Activated CD8-positive, alpha-beta memory T cell treated with anti-CD3 and anti-CD28 coated beads for 4 hours (primary cell): ENCODE results near the gene PUM2.

Experiments
- DNase-seq, 2 donors: peaks; one replicate each; pipeline ENCODE4 v3.0.0-alpha.2; 2020; ENCODE audit warnings: low read depth in 2 of 2

The PUM2 gene

DNA sequence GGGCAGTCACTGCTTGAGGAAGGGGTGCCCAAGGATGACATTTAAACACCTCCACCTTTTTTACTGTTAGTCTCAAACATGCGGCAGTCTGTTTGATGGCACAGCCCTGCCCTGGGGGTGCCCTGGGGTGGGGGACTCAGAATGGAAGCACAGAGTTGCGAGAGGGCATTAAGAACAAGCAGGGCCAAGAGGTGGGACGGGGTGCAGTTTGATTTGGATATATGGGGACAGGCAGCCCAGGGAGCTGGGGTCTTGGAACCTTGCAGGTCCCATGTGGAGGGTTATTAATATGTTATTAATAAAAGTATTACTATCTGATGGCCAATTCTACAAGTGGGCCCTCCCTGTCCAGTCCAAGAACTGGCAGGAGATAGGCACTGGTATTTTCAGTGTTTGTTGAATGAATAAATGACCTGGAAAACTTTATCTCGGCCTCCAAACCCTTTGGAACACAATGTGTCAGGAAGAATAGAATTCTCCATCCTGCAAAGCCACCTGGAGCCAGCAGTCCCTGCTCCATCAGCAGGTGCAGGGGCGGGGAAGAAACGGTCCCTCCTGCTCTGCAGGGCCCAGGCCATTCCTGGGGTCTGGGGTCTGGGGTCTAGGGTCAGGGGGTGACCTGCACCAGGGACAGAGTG lies 150.9 kb downstream of the PUM2 start:
- no peak for DNase-seq

DNA sequence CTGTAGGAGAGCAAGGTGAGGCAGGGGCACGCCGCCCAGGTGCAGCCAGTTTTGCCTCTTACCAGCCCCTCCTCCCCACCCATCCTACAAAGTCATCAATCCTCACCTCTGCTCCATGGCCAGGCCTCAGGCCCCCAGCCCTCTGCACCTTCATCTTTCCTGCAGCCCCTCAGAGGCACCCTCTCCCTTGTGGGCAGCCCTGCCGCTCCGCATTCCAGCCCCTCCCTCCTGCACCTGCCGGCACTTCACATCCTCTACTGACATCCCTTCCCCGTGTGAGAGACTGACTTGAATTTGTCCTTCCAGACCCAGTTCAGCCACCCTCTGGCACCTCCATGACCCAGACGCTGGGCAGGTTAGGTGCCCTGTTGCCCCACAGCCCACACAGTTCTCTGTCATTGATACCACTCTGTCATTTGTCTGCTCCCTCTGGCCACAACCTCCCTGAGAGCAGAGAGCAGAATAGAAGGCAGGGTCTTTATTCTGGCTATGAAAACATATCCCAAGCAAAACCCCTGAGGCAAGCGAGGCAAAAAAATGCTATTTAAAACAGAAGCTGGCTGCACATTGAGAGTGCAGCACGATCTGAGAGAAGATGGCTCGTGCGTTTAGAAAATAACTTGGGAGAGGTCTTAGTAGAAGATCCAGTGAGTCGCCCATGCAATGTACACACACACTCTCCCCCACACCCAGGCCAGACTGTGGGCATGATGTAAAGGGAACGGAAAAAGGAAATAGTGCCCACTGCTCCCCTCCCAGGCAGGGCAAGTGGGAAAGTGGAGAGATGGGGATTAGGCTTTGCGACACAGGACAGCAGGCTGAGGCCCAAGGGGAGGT lies 151.6 kb downstream of the PUM2 start:
- DNase-seq, result no peak
